A673 (cell line): Measurements from ENCODE around the gene SNTB2. TPM values are rescaled to one million over a fixed set of nuclear protein-coding genes. Genes with fewer than 3 reads are reported as not detected.

ENCODE experiments used
- BruUV-seq: library from RNA; stranded (reverse); fragments of 400-500 nt; replicated peaks from 2 replicates; lab custom pipeline; 2021; lab: Mats Ljungman, UMichigan
- CTCF ChIA-PET: fragments of 300-600 bp; sonication (Branson Sonifier 250); formaldehyde crosslinking; loops from one replicate; lab custom pipeline; 2022; ENCODE audit warnings: antibody characterized with exemption; lab: Charles Lee
- POLR2A ChIA-PET: fragments of 300-600 bp; sonication (Branson Sonifier 250); formaldehyde crosslinking; loops from one replicate; lab custom pipeline; 2022; ENCODE audit warnings: antibody characterized with exemption; ENCODE audit not compliant: low non-redundant PET; lab: Charles Lee
- DNase-seq: peaks from one replicate; pipeline ENCODE4 v3.0.0-alpha.2; 2015; ENCODE audit warnings: low spot score
- H3K27ac ChIP-seq: fragments of 200-600 bp; sonication (generic); 2 replicates; pipeline ENCODE4 v1.5.1; 2016; ENCODE audit warnings: mixed run types, low read depth, mild to moderate bottlenecking, mixed read lengths, antibody characterized with exemption, low read length; ENCODE audit not compliant: poor library complexity, severe bottlenecking
- H3K27me3 ChIP-seq: fragments of 200-600 bp; sonication (generic); replicated peaks from 2 replicates; pipeline ENCODE4 v1.6.1; 2017; ENCODE audit warnings: mixed run types, low read depth, mild to moderate bottlenecking, mixed read lengths, antibody characterized with exemption, low read length; ENCODE audit not compliant: insufficient read depth, poor library complexity
- H3K36me3 ChIP-seq: fragments of 200-600 bp; sonication (generic); 2 replicates; pipeline ENCODE4 v1.6.1; 2016; ENCODE audit warnings: mixed run types, mild to moderate bottlenecking, mixed read lengths, antibody characterized with exemption, low read length; ENCODE audit not compliant: insufficient read depth, poor library complexity, severe bottlenecking
- H3K4me1 ChIP-seq: fragments of 200-600 bp; sonication (generic); 2 replicates; pipeline ENCODE4 v1.6.1; 2017; ENCODE audit warnings: mixed run types, mild to moderate bottlenecking, mixed read lengths, antibody characterized with exemption, low read length; ENCODE audit not compliant: insufficient read depth, poor library complexity, severe bottlenecking
- H3K4me3 ChIP-seq: fragments of 200-600 bp; sonication (generic); 2 replicates; pipeline ENCODE4 v1.5.1; 2016; ENCODE audit warnings: low read depth, mixed run types, mild to moderate bottlenecking, mixed read lengths, low read length; ENCODE audit not compliant: poor library complexity, severe bottlenecking
- H3K9me3 ChIP-seq: fragments of 200-600 bp; sonication (generic); 2 replicates; pipeline ENCODE4 v1.6.1; 2016; ENCODE audit warnings: mixed run types, low read depth, mild to moderate bottlenecking, mixed read lengths, antibody characterized with exemption, low read length; ENCODE audit not compliant: poor library complexity, severe bottlenecking
- EZH2 ChIP-seq: fragments of 200-600 bp; sonication (generic); IDR thresholded peaks from 2 replicates; pipeline ENCODE4 v1.6.1; 2017; ENCODE audit warnings: borderline replicate concordance, low read depth, mild to moderate bottlenecking, mixed read lengths, antibody characterized with exemption, low read length; ENCODE audit not compliant: poor library complexity, severe bottlenecking
- intact Hi-C: fragments of 100-400 bp; cut with micrococcal nuclease; formaldehyde crosslinking; loops from one replicate; pipeline ENCODE4 v1.10.0; 2022; ENCODE audit not compliant: unreplicated experiment
- total RNA-seq: library from RNA; stranded (reverse); gene quantifications from 2 replicates; pipeline ENCODE4 v1.2.3, GENCODE V29; 2021
- TF ChIP-seq, protein P1 (sequence below): fragments of 300-800, 200-600 bp; sonication (generic); conservative IDR thresholded peaks from 2 replicates; pipeline ENCODE4 v1.5.1; 2017; ENCODE audit warnings: low read depth, mild to moderate bottlenecking, antibody characterized with exemption, low read length, moderate library complexity, mixed read lengths

Gene SNTB2
- total RNA-seq, 1 experiment from 2014 or later: 49.3 TPM

DNA sequence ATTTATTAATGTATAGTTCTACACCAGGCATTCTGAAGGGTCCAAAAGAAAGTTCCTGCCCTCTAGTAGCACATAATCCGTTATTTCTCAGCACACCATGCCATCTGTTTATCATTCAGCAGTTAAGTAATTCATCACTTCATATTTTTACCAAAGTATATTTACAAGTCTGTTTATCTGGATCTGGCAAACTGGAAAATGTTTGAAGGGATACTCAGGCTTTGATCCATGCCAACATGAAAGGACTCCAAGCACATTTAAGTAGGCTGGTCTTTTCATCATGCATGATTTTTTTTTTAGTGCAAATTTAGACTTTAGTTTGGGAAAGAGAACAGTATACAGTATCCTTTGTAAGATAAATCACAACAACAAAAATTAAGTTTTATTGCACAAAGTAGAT is 120.1 kb downstream of the SNTB2 start:
- TF ChIP-seq EZH2: no peak
- TF ChIP-seq, protein P1, sequence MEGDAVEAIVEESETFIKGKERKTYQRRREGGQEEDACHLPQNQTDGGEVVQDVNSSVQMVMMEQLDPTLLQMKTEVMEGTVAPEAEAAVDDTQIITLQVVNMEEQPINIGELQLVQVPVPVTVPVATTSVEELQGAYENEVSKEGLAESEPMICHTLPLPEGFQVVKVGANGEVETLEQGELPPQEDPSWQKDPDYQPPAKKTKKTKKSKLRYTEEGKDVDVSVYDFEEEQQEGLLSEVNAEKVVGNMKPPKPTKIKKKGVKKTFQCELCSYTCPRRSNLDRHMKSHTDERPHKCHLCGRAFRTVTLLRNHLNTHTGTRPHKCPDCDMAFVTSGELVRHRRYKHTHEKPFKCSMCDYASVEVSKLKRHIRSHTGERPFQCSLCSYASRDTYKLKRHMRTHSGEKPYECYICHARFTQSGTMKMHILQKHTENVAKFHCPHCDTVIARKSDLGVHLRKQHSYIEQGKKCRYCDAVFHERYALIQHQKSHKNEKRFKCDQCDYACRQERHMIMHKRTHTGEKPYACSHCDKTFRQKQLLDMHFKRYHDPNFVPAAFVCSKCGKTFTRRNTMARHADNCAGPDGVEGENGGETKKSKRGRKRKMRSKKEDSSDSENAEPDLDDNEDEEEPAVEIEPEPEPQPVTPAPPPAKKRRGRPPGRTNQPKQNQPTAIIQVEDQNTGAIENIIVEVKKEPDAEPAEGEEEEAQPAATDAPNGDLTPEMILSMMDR: no peak
- Histone ChIP-seq H3K4me3 (no peak overlapping the region), H3K9me3 (no peaks in the 10 kb centered on the region), H3K4me1 (no peaks in the 10 kb centered on the region), H3K27ac (no peak overlapping the region), H3K36me3 (peaks cover 8% of the 10 kb centered on the region), H3K27me3 (no peaks in the 10 kb centered on the region)
- ChIA-PET POLR2A (no interaction called here), CTCF (no interaction called here)
- no peak for DNase-seq
- intact Hi-C loops: no loop called here
- no TSS peak for BruUV-seq

DNA sequence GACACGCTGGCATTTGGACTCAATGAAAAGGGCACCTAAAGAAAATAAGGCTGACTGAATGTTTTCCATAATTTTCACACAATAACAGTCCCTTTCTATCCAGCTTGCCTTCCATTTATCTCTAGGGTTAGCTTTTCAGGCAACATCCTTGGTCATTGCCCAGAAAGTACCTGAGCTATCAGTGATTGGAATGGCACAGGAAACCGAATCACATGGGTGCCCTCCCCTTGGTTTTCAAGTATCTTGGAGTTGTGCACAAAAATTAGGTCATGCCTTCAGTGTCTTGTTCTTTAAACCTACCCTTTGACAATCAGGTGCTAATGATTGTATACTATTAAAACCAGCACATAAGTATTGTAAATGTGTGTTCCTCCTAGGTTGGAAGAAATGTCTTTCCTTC is 120.9 kb downstream of the SNTB2 start:
- peaks cover 8% of the 10 kb centered on the region for H3K36me3 ChIP-seq
- no peak for DNase-seq
- H3K27me3 ChIP-seq: no peaks in the 10 kb centered on the region
- no peak overlapping the region for H3K27ac ChIP-seq
- no TSS peak for BruUV-seq
- CTCF ChIA-PET: no interaction called here
- H3K4me3 ChIP-seq: no peak overlapping the region
- intact Hi-C loops: no loop called here
- H3K9me3 ChIP-seq: no peaks in the 10 kb centered on the region
- POLR2A ChIA-PET: no interaction called here
- H3K4me1 ChIP-seq: no peaks in the 10 kb centered on the region
- no peak for TF ChIP-seq EZH2
- TF ChIP-seq, protein P1: no peak

DNA sequence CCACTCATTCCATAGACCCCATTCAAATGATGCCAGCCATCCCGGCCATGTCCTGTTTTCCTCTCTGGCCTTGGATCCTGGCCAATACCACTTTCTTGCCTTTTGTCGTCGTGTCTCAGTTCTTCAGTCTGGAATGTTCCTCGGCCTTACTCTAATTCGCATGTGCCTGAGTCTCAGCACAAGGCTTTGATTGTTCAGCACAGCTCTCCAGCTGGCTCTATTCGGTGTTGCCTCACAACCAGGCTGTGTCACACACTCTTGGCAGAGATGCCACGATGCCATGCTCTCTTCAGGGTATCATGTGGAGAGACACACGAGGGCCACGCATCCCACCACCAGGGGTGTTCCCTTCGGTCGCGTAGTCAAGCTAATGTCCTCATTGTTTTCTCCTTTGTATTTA is 122.4 kb downstream of the SNTB2 start:
- no peak for DNase-seq
- BruUV-seq: no TSS peak
- no peaks in the 10 kb centered on the region for H3K4me1 ChIP-seq
- no peaks in the 10 kb centered on the region for H3K27me3 ChIP-seq
- intact Hi-C loops: no loop called here
- TF ChIP-seq, protein P1: no peak
- TF ChIP-seq EZH2: no peak
- H3K9me3 ChIP-seq: no peaks in the 10 kb centered on the region
- ChIA-PET POLR2A (no interaction called here), CTCF (no interaction called here)
- no peak overlapping the region for H3K27ac ChIP-seq
- no peak overlapping the region for H3K4me3 ChIP-seq
- peaks cover under 1% of the 10 kb centered on the region for H3K36me3 ChIP-seq
